GM12801 (cell line): Measurements from ENCODE around the gene MLPH.

ENCODE experiments used
- TF ChIP-seq, protein P1 (sequence below): IDR thresholded peaks from one replicate; pipeline ENCODE4 v1.5.1; 2011; ENCODE audit warnings: control low read depth; ENCODE audit not compliant: insufficient read length; ENCODE audit errors: extremely low read depth

MLPH gene

DNA sequence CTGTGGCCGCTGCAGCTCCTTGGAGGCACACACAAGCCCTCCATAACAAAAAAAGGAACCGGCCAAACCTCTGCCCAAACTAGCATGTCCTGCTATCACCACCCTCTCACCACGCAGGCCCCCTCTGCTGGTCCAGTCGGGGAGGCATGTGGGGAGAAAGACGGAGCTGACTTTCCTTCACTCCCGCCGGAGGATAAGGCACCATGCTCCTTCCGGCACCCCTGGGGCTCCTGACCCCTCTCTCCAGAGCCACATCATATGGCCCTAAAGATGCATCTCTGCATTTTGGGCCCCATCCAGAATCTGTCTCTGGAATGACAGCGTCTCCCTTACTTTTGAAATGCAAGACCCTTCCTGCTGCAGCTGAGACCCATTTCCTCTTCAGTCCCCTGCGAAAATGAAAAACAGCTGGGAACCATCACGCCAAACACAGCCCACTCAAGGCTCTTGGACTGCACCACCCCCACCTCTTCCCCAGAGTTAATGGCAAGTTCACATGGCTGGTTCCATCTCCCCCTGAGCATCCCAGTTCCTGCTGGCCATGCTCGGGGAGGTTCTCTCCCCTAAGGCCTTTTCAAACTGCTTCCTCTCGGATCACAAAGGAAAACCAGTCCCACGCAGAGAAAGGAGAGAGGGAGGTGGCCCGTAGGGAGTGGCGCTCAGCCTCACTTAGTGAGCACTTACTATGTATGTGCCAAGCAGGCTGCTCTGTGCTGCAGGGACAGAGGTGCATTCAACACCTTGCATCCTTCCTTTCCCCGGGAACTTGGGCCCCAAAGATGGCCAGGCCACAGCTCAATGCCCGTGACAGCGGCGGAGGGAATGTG lies 35.2 kb upstream of the MLPH start:
- TF ChIP-seq, protein P1, sequence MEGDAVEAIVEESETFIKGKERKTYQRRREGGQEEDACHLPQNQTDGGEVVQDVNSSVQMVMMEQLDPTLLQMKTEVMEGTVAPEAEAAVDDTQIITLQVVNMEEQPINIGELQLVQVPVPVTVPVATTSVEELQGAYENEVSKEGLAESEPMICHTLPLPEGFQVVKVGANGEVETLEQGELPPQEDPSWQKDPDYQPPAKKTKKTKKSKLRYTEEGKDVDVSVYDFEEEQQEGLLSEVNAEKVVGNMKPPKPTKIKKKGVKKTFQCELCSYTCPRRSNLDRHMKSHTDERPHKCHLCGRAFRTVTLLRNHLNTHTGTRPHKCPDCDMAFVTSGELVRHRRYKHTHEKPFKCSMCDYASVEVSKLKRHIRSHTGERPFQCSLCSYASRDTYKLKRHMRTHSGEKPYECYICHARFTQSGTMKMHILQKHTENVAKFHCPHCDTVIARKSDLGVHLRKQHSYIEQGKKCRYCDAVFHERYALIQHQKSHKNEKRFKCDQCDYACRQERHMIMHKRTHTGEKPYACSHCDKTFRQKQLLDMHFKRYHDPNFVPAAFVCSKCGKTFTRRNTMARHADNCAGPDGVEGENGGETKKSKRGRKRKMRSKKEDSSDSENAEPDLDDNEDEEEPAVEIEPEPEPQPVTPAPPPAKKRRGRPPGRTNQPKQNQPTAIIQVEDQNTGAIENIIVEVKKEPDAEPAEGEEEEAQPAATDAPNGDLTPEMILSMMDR = no peak

GRCh38 chr2:237452861-237453260 lies 34.2 kb upstream of the MLPH start:
- TF ChIP-seq, protein P1 = no peak

- TF ChIP-seq, protein P1 = no peak
Observed at GRCh38 chr2:237453671-237454070, 33.4 kb upstream of the MLPH start.

DNA sequence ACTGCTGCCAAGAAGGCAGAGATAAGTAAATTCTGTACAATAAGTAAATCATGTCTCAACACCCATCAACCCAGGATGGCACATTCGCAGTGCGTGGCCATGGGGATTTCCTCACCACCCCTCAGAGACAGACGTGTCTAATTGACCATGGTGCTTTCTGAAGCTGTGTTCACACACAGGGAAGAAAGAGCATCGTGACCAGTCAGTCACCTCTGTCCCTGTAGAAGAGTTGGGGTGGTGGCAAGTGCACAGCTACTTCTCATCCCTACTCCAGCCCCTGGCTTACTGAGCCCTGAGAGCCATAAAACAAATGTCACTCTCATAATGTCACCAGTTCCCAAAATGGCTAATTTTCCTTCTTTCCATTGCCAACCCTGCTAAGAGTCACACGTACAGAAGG lies 31.3 kb upstream of the MLPH start:
- TF ChIP-seq, protein P1 = no peak

DNA sequence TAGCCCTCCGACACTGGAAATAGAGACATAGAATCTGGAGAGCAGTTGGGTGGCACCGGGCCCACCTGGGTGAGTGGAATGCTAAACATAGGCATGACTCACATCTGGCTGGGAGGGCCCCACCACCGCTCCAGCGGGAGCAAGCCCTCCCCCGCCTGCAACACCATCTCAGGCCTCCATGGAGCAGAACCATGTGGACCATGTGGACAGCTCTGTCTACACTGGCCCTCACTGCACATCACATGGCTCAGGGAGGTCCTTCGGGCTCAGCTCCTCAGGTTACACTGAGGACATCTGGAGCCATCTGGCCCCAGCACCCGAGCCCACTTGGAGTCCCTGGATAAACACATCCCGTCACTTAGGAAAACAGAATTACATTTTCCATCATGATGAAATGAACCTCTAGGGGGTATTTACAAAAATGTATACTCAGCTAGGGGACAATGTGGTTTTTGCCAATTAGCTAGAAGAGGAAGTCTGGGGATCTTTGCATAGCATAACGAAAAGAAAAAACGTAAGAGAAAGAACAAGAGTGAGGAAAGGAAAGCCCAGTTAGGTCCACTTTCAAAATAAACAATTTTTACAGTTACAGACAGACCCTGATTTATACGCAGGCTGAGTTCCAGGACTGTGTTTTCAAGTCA lies 30.7 kb upstream of the MLPH start:
- TF ChIP-seq, protein P1 = no peak

GRCh38 chr2:237457388-237457941 lies 29.6 kb upstream of the MLPH start:
- TF ChIP-seq, protein P1 = no peak

- TF ChIP-seq, protein P1 = no peak
Observed at GRCh38 chr2:237458519-237458918, 28.5 kb upstream of the MLPH start.
